IMR-90 (cell line): ENCODE data around the gene SHROOM3. TPM values are rescaled to one million over a fixed set of nuclear protein-coding genes. Genes with fewer than 3 reads are reported as not detected.

Experiments
- ATAC-seq: fragments of 200-7000 bp; cut with Tn5 transposase; 2 replicates; pipeline ENCODE4 v1.9.1; 2020; ENCODE audit warnings: low read depth, mild to moderate bottlenecking, moderate library complexity
- BruUV-seq: library from RNA; stranded (reverse); fragments of 400-500 nt; replicated peaks from 2 replicates; lab custom pipeline; 2021; lab: Mats Ljungman, UMichigan
- CTCF ChIA-PET: fragments of 300-600 bp; formaldehyde crosslinking; extraction: SDS; loops from one replicate; lab custom pipeline; 2021; ENCODE audit warnings: antibody characterized with exemption; lab: Yijun Ruan, JAX
- POLR2A ChIA-PET: fragments of 300-600 bp; sonication (Branson Sonifier 250); formaldehyde crosslinking; loops from one replicate; lab custom pipeline; 2022; ENCODE audit warnings: antibody characterized with exemption; ENCODE audit not compliant: unreplicated experiment; lab: Charles Lee
- DNase-seq: peaks from one replicate; pipeline ENCODE4 v3.0.0; 2013
- H2AFZ ChIP-seq: replicated peaks from 2 replicates; pipeline ENCODE3; 2013; ENCODE audit warnings: low read length, mild to moderate bottlenecking; ENCODE audit not compliant: poor library complexity
- H2AK5ac ChIP-seq: 2 replicates; pipeline ENCODE4 v1.6.1; 2013; ENCODE audit warnings: low read depth, low read length, inconsistent platforms
- H2AK9ac ChIP-seq: replicated peaks from 2 replicates; pipeline ENCODE3; 2013; ENCODE audit warnings: mild to moderate bottlenecking, low read depth, low read length, moderate library complexity; ENCODE audit not compliant: poor library complexity
- H2BK120ac ChIP-seq: 2 replicates; pipeline ENCODE4 v1.6.1; 2013; ENCODE audit warnings: low read depth, low read length, inconsistent platforms
- H2BK15ac ChIP-seq: 3 replicates; pipeline ENCODE4 v1.6.1; 2013; ENCODE audit warnings: low read depth, low read length, inconsistent platforms
- H2BK20ac ChIP-seq: 2 replicates; pipeline ENCODE4 v1.6.1; 2013; ENCODE audit warnings: low read depth, mild to moderate bottlenecking, inconsistent platforms, low read length, moderate library complexity
- H2BK5ac ChIP-seq: 2 replicates; pipeline ENCODE4 v1.6.1; 2013; ENCODE audit warnings: mild to moderate bottlenecking, low read depth, low read length, inconsistent platforms; ENCODE audit not compliant: poor library complexity, severe bottlenecking
- H3K14ac ChIP-seq: replicated peaks from 2 replicates; pipeline ENCODE4 v1.6.1; 2013; ENCODE audit warnings: low read depth, low read length, inconsistent platforms
- H3K18ac ChIP-seq: 2 replicates; pipeline ENCODE4 v1.6.1; 2013; ENCODE audit warnings: low read depth, low read length, control low read depth
- H3K23ac ChIP-seq: 2 replicates; pipeline ENCODE4 v1.6.1; 2013; ENCODE audit warnings: low read depth, low read length, inconsistent platforms
- H3K27ac ChIP-seq: 2 replicates; pipeline ENCODE4 v1.5.1; 2013; ENCODE audit warnings: mild to moderate bottlenecking, control low read depth, low read length; ENCODE audit not compliant: insufficient read depth
- H3K27me3 ChIP-seq: 2 replicates; pipeline ENCODE4 v1.6.1; 2013; ENCODE audit warnings: low read length; ENCODE audit not compliant: control insufficient read depth, insufficient read depth
- H3K36me3 ChIP-seq: 2 replicates; pipeline ENCODE4 v1.6.1; 2013; ENCODE audit warnings: low read length, mixed read lengths; ENCODE audit not compliant: control insufficient read depth, insufficient read depth
- H3K4ac ChIP-seq: 2 replicates; pipeline ENCODE4 v1.6.1; 2013; ENCODE audit warnings: low read depth, low read length, inconsistent platforms
- H3K4me1 ChIP-seq: 2 replicates; pipeline ENCODE4 v1.6.1; 2013; ENCODE audit warnings: low read length, mixed read lengths; ENCODE audit not compliant: control insufficient read depth, insufficient read depth
- H3K4me2 ChIP-seq: 2 replicates; pipeline ENCODE4 v1.6.1; 2013; ENCODE audit warnings: low read depth, mild to moderate bottlenecking, control low read depth, low read length, moderate library complexity
- H3K4me3 ChIP-seq: 2 replicates; pipeline ENCODE4 v1.5.1; 2013; ENCODE audit warnings: low read depth, mild to moderate bottlenecking, control low read depth, low read length, moderate library complexity; ENCODE audit not compliant: insufficient read depth
- H3K56ac ChIP-seq: 2 replicates; pipeline ENCODE4 v1.6.1; 2013; ENCODE audit warnings: low read length, inconsistent platforms; ENCODE audit not compliant: insufficient read depth; ENCODE audit errors: extremely low read depth
- H3K79me1 ChIP-seq, 2 experiments: 2 replicates each; pipeline ENCODE4 v1.6.1; 2013; ENCODE audit warnings: low read length in 2 of 2, inconsistent platforms in 1 of 2, low read depth in 1 of 2
- H3K9ac ChIP-seq: 2 replicates; pipeline ENCODE4 v1.6.1; 2013; ENCODE audit warnings: low read depth, low read length, control low read depth
- H3K9me1 ChIP-seq: 2 replicates; pipeline ENCODE4 v1.6.1; 2013; ENCODE audit warnings: low read length, inconsistent platforms; ENCODE audit not compliant: insufficient read depth
- H3K9me3 ChIP-seq: 2 replicates; pipeline ENCODE4 v1.6.1; 2013; ENCODE audit warnings: low read length; ENCODE audit not compliant: control insufficient read depth, insufficient read depth
- H4K20me1 ChIP-seq: 2 replicates; pipeline ENCODE4 v1.6.1; 2013; ENCODE audit warnings: low read length, inconsistent platforms; ENCODE audit not compliant: insufficient read depth
- H4K5ac ChIP-seq: 2 replicates; pipeline ENCODE4 v1.6.1; 2013; ENCODE audit warnings: mild to moderate bottlenecking, low read depth, low read length, control low read depth
- H4K8ac ChIP-seq, 2 experiments: 2 replicates each; pipeline ENCODE4 v1.6.1; 2013; ENCODE audit warnings: low read depth in 2 of 2, low read length in 2 of 2, control low read depth in 1 of 2, inconsistent platforms in 1 of 2
- H4K91ac ChIP-seq: 2 replicates; pipeline ENCODE4 v1.6.1; 2013; ENCODE audit warnings: low read depth, low read length, inconsistent platforms; ENCODE audit not compliant: insufficient read depth
- BHLHE40 ChIP-seq: fragments of 150-350 bp; IDR thresholded peaks from 2 replicates; pipeline ENCODE4 v1.6.1; 2016; ENCODE audit warnings: mild to moderate bottlenecking, low read depth, low read length
- CTCF ChIP-seq: conservative IDR thresholded peaks from 2 replicates; pipeline ENCODE4 v1.5.1; 2012; ENCODE audit warnings: mild to moderate bottlenecking, low read depth, low read length, improper control_type of control experiment
- ELK1 ChIP-seq: fragments of 150-350 bp; IDR thresholded peaks from 2 replicates; pipeline ENCODE4 v1.6.1; 2016; ENCODE audit warnings: low read depth, mild to moderate bottlenecking, low read length, moderate library complexity, borderline replicate concordance
- MAZ ChIP-seq: IDR thresholded peaks from 2 replicates; pipeline ENCODE4 v1.6.1; 2012; ENCODE audit warnings: low read depth, mild to moderate bottlenecking, low read length, improper control_type of control experiment, moderate library complexity, borderline replicate concordance
- POLR2A ChIP-seq: IDR thresholded peaks from 2 replicates; pipeline ENCODE4 v1.6.1; 2012; ENCODE audit warnings: mild to moderate bottlenecking, low read depth, low read length
- RFX5 ChIP-seq: IDR thresholded peaks from 2 replicates; pipeline ENCODE4 v1.8.0; 2012; ENCODE audit warnings: low read depth, mild to moderate bottlenecking, low read length, moderate library complexity
- SMC3 ChIP-seq: fragments of 150-350 bp; IDR thresholded peaks from 2 replicates; pipeline ENCODE4 v1.6.1; 2016; ENCODE audit warnings: low read depth, mild to moderate bottlenecking, antibody characterized with exemption, low read length, moderate library complexity
- WGBS, 2 experiments: methylation state at CpG; one replicate each; pipeline versions ENCODE4 v1.1.5 to v1.1.7; 2013; ENCODE audit warnings: missing lambda C conversion rate in 2 of 2; ENCODE audit not compliant: insufficient read length in 1 of 2; ENCODE audit errors: extremely low coverage in 2 of 2; 5-methylcytosine and 5-hydroxymethylcytosine counted together
- dilution Hi-C: fragments of 300-500 bp; cut with HindIII; formaldehyde crosslinking; loops from one replicate; pipeline ENCODE4 v1.14.3; 2018; ENCODE audit warnings: low sequenced_read_pairs; ENCODE audit not compliant: unreplicated experiment
- in situ Hi-C: fragments of 300-500 bp; cut with MboI; formaldehyde crosslinking; loops from 3 replicates; pipeline ENCODE4 v1.14.3; 2019; ENCODE audit warnings: low sequenced_read_pairs, inconsistent platforms, mixed read lengths
- intact Hi-C: fragments of 100-400 bp; cut with micrococcal nuclease; formaldehyde crosslinking; loops from 2 replicates; pipeline ENCODE4 v1.10.0; 2022
- polyA plus RNA-seq, 3 experiments: library from polyadenylated mRNA; depleted of rRNA; stranded (reverse); fragments of >200 nt; gene quantifications; 2 replicates each; pipeline ENCODE4 v1.2.3, GENCODE V29; 2012; ENCODE audit warnings: low replicate concordance in 1 of 3
- total RNA-seq: library from RNA; depleted of rRNA; stranded (reverse); fragments of >200 nt; gene quantifications from 2 replicates; pipeline ENCODE4 v1.2.3, GENCODE V29; 2012

The SHROOM3 gene
- total and polyA plus RNA-seq, 2 of the 4 experiments (the other 2 are of a cell fraction) = 10.8 to 19.5 TPM

GRCh38 chr4:76579596-76580375 is 144.8 kb downstream of the SHROOM3 start:
- TF ChIP-seq POLR2A (no peak), ELK1 (no peak), CTCF (no peak), BHLHE40 (no peak), SMC3 (no peak), MAZ (no peak), RFX5 (no peak)
- WGBS, 2 experiments = 74% methylated on average over 6 of the region's 14 CpGs; no CpG with 5 or more reads in 1 of the 2 experiments
- H2AFZ ChIP-seq = no peak overlapping the region

More at GRCh38 chr4:76579596-76580375, 144.8 kb downstream of the SHROOM3 start:
- Histone ChIP-seq H3K79me1 (no peaks in the 10 kb centered on the region), H3K56ac (no peak overlapping the region), H3K4ac (no peak overlapping the region), H2BK5ac (no peak overlapping the region), H2BK15ac (peak overlapping the region; percentile 4; the same call in 1 of the 3 replicates), H4K8ac (no peak overlapping the region), H4K91ac (no peak overlapping the region), H2AK5ac (peak overlapping the region; percentile 20; the same call in 1 of the 2 replicates), H3K4me1 (peaks cover 5% of the 10 kb centered on the region; the same call in 1 of the 2 replicates), H4K20me1 (no peaks in the 10 kb centered on the region), H2BK120ac (no peak overlapping the region), H3K18ac (no peak overlapping the region), H3K23ac (no peak overlapping the region), H3K36me3 (no peaks in the 10 kb centered on the region), H3K27ac (no peak overlapping the region), H4K5ac (no peak overlapping the region), H3K14ac (no peak overlapping the region; the same call in 1 of the 2 replicates), H3K9ac (no peak overlapping the region), H3K9me1 (peaks cover 8% of the 10 kb centered on the region; the same call in 1 of the 2 replicates), H2BK20ac (peak overlapping the region; percentile 55), H3K9me3 (no peaks in the 10 kb centered on the region), H2AK9ac (no peak overlapping the region), H3K4me2 (peak overlapping the region; percentile 13; the same call in 1 of the 2 replicates), H3K27me3 (no peaks in the 10 kb centered on the region), H3K4me3 (no peak overlapping the region)
- DNase-seq (no peak), ATAC-seq (no peak)
- BruUV-seq = no TSS peak
- dilution Hi-C loops (no loop called here), in situ Hi-C loops (no loop called here), intact Hi-C loops (no loop called here)
- ChIA-PET POLR2A (no interaction called here), CTCF (no interaction called here)
